ENCODE data around the gene KSR1. TPM values are rescaled to one million over a fixed set of nuclear protein-coding genes. Genes with fewer than 3 reads are reported as not detected.
"Not testable (repeated sequence)": the region's sequence is repeated elsewhere in the genome, so short reads cannot be mapped to it uniquely, and the experiment has no call there.

Gene KSR1
- total RNA-seq, 2 experiments from 2014 or later = 53.9 to 58.2 TPM

- H3K27me3 Mint-ChIP-seq = peaks cover 2% of the 10 kb centered on the region
- H3K4me3 Mint-ChIP-seq = no peak overlapping the region
- intact Hi-C loops (cut with micrococcal nuclease) = loop anchor here (2.0 to 5.0 kb wide), 2 partner anchors 53 to 102 kb away; no protein-coding TSS in a partner anchor
- no peaks in the 10 kb centered on the region for H3K36me3 Mint-ChIP-seq (ENCODE audit: low read depth)
- ChIA-PET CTCF (interaction anchor here (0.6 to 10.0 kb wide), 41 partner anchors 9 to 322 kb away, joined by 3 to 152 read pairs (median 4); partner anchors contain the start of gene LGALS9), POLR2A (no interaction called here)
- peaks cover 5% of the 10 kb centered on the region for H3K4me1 Mint-ChIP-seq (ENCODE audit: low read depth)
- DNase-seq (peak; percentile 85), ATAC-seq (peak; percentile 97)
- no peaks in the 10 kb centered on the region for H3K9me3 Mint-ChIP-seq
- no peak overlapping the region for H3K27ac Mint-ChIP-seq
- TF ChIP-seq, protein P1, sequence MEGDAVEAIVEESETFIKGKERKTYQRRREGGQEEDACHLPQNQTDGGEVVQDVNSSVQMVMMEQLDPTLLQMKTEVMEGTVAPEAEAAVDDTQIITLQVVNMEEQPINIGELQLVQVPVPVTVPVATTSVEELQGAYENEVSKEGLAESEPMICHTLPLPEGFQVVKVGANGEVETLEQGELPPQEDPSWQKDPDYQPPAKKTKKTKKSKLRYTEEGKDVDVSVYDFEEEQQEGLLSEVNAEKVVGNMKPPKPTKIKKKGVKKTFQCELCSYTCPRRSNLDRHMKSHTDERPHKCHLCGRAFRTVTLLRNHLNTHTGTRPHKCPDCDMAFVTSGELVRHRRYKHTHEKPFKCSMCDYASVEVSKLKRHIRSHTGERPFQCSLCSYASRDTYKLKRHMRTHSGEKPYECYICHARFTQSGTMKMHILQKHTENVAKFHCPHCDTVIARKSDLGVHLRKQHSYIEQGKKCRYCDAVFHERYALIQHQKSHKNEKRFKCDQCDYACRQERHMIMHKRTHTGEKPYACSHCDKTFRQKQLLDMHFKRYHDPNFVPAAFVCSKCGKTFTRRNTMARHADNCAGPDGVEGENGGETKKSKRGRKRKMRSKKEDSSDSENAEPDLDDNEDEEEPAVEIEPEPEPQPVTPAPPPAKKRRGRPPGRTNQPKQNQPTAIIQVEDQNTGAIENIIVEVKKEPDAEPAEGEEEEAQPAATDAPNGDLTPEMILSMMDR (IDR thresholded peaks at IDR 0.05) = peak; percentile 97
These were observed 198.6 kb downstream of the KSR1 start for GRCh38 chr17:27654654-27655524.

- H3K9me3 Mint-ChIP-seq; H3K4me1 Mint-ChIP-seq (ENCODE audit: low read depth); H3K4me3 Mint-ChIP-seq; H3K27ac Mint-ChIP-seq; ATAC-seq; POLR2A ChIA-PET; H3K27me3 Mint-ChIP-seq; H3K36me3 Mint-ChIP-seq (ENCODE audit: low read depth); DNase-seq: not testable (repeated sequence)
- intact Hi-C loops (cut with micrococcal nuclease) = loop anchor here (2.0 kb wide), 1 partner anchor 101 kb away; no protein-coding TSS in a partner anchor
- CTCF ChIA-PET = interaction anchor here (0.8 to 10.0 kb wide), 16 partner anchors 11 to 237 kb away, joined by 3 to 152 read pairs (median 4); no protein-coding TSS in a partner anchor
These were observed 199.4 kb downstream of the KSR1 start for GRCh38 chr17:27655525-27656111.

DNA sequence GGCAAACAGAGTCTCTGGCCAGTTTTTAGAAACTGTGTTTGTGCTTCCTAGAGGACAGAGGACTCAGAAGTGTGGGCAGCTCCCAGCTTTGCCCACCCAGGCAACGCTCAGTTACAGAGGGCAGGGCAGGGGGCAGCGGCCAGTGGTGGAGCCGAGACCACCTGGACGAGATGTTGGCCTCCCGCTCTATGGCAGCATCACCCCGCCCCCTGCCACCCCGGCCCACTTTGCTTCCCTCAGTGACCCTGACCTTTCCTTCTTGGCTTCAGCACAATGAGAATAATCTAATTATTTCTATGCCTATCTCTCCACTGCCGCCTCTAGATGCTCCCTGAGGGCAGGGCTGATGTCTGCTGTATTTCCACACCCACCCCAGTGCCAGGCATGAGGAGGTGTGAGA lies 200.4 kb downstream of the KSR1 start:
- H3K4me1 Mint-ChIP-seq (ENCODE audit: low read depth); H3K4me3 Mint-ChIP-seq; DNase-seq; H3K27ac Mint-ChIP-seq; intact Hi-C loops (cut with micrococcal nuclease); H3K27me3 Mint-ChIP-seq; POLR2A ChIA-PET; H3K36me3 Mint-ChIP-seq (ENCODE audit: low read depth); H3K9me3 Mint-ChIP-seq; ATAC-seq: not testable (repeated sequence)
- CTCF ChIA-PET = interaction anchor here (1.5 kb wide), 1 partner anchor 223 kb away, joined by 4 read pairs; no protein-coding TSS in a partner anchor

DNA sequence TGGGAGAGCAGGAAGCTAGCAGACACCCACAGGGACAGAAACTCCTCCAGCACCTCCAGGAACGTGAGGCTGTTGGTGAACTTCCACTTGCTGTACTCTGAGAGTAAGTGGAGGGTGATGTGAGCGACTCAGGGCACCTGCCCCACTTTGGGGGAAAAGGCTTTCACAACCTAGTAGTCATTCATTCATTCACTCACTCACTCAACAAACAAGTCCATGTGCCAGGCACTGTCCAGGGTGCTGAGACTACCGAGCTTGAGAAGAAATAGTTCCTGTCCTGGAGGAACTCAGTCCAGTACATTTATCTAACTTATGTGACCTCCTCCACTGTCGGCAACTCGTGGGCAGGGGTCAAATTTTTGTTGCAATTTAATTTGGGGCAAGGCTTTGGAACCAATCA lies 201.4 kb downstream of the KSR1 start:
- ChIA-PET POLR2A (no interaction called here), CTCF (interaction anchor here (2.1 kb wide), 1 partner anchor 98 kb away, joined by 7 read pairs; no protein-coding TSS in a partner anchor)
- H3K9me3 Mint-ChIP-seq = no peaks in the 10 kb centered on the region
- H3K27me3 Mint-ChIP-seq = peaks cover under 1% of the 10 kb centered on the region
- no peak overlapping the region for H3K4me3 Mint-ChIP-seq
- peaks cover 3% of the 10 kb centered on the region for H3K4me1 Mint-ChIP-seq (ENCODE audit: low read depth)
- DNase-seq (peak; percentile 32), ATAC-seq (no peak)
- TF ChIP-seq, protein P1 (IDR thresholded peaks at IDR 0.05) = no peak
- no peaks in the 10 kb centered on the region for H3K36me3 Mint-ChIP-seq (ENCODE audit: low read depth)
- intact Hi-C loops (cut with micrococcal nuclease) = no loop called here
- no peak overlapping the region for H3K27ac Mint-ChIP-seq

GRCh38 chr17:27659683-27660082 lies 203.4 kb downstream of the KSR1 start:
- ChIA-PET POLR2A (interaction anchor here (0.9 kb wide), 1 partner anchor 21 kb away, joined by 4 read pairs; no protein-coding TSS in a partner anchor), CTCF (no interaction called here)
- no peaks in the 10 kb centered on the region for H3K9me3 Mint-ChIP-seq
- DNase-seq (no peak), ATAC-seq (no peak)
- intact Hi-C loops (cut with micrococcal nuclease) = loop anchor here (5.0 kb wide), 1 partner anchor 223 kb away; no protein-coding TSS in a partner anchor
- TF ChIP-seq, protein P1 (IDR thresholded peaks at IDR 0.05) = no peak
- H3K36me3 Mint-ChIP-seq (ENCODE audit: low read depth) = no peaks in the 10 kb centered on the region
- H3K27me3 Mint-ChIP-seq = no peaks in the 10 kb centered on the region
- no peaks in the 10 kb centered on the region for H3K4me1 Mint-ChIP-seq (ENCODE audit: low read depth)
- no peak overlapping the region for H3K27ac Mint-ChIP-seq
- no peak overlapping the region for H3K4me3 Mint-ChIP-seq
